Urothelium cell line (cell line): ENCODE results near the gene H2AZ2.
A peak's percentile ranks its signal among the peaks of the same experiment; 100 is the strongest.
"Not testable (repeated sequence)": the region's sequence is repeated elsewhere in the genome, so short reads cannot be mapped to it uniquely, and the experiment has no call there.

ENCODE experiments used
- DNase-seq: peaks from one replicate; pipeline ENCODE4 v3.0.0; 2011; ENCODE audit warnings: low spot score, mixed read lengths
- FAIRE-seq: peaks from 2 replicates; lab custom pipeline; 2011; peaks lifted over from hg19 to GRCh38; lab: Jason Lieb, UNC

The H2AZ2 gene

DNA sequence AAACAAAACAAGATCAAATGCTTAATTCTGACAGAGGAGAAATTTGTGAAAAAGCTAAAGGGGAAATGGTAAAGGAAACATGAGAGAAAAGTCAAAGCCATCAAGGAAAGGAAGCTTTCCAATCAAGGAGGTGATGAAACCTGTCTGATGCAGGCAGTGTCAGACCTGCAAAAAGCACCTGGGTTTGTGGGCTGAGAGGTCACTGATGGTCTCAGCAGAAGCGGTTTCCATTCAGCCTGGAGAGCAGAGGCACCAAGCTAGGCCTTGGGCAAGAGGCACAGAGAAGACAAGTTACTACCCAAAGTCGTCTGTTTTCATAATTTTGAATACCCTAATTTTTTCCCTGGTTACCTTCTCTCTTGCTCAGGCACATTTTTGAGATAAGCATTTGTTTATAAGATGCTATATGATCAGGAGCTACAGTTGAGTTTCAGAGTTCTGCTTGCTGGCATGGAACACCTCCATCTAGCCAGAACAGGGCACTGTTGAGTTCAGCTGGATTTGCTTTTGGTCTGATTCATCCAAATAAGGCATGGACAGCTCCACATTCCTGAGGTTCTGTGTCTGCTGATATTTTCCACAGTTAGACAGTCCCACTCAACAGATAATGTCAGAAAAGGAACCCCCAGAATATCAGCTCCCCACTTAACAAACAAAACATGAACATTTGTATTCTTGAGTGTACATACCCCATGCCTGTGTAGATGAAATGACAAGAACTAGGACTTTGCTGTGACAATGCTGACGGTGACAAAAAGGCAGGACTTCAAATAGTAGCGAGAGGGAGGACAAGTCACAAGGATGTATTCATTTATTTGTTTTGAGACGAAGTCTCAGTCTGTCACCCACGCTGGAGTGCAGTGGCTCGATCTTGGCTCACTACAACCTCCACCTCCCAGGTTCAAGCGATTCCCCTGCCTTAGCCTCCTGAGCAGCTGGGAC is 56.3 kb downstream of the H2AZ2 start:
- no peak for FAIRE-seq
- no peak for DNase-seq

DNA sequence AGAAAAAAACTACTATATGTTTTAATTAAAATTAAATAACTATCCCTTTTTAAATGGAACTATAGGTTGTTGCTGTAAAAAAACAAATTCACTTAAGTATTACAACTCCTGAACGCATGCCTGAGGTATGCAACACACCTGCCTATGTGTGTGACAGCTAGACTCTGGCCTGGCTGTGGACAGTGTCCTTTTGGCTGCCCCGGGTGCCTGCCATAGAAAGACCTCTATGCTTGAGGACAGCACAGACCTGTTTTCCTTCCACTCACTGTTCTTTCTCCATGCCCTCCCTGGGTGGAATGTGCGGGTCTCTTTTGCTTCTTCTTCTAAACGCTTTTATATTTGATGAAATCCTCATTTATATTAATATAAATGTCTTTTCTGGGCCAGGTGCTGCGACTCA is 57.9 kb downstream of the H2AZ2 start:
- DNase-seq (no peak), FAIRE-seq (no peak)

DNA sequence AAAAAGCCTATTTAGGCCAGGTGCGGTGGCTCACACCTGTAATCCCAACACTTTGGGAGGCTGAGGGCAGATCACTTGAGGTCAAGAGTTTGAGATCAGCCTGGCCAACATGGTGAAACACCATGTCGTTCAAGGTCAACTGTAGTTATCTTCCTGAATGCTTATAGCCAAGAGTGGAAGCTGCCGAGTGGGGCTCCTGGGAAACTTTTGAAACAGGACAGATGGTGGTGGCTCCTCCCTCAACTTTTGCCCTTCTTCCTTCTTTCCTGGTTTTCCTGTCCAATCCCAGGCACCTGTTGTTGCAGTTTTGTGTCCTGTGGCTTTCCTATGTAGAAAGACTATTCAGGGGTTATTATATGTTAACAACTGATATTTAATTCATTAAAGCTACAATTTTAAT is 60.1 kb downstream of the H2AZ2 start:
- DNase-seq: no peak
- FAIRE-seq: no peak

DNA sequence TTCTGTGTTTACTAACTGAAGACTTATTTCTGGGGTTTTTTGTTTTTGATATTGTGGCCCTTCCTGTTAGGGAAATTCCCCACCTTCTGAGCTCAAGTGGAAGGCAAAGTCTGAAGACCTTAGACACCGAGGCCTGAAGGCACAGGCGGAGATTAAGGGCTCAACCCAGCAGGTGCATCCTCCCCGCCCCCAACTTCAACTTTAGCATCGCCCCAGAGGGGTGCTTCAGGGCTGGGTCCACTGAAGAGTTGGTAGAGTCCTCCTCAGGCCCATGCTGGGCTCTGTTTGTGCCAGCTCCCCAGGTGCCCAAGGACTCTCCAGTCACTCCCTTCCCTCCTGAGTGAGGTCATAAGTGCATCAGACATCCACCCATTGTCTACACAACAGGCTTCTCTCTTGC is 60.8 kb downstream of the H2AZ2 start:
- FAIRE-seq: no peak

DNA sequence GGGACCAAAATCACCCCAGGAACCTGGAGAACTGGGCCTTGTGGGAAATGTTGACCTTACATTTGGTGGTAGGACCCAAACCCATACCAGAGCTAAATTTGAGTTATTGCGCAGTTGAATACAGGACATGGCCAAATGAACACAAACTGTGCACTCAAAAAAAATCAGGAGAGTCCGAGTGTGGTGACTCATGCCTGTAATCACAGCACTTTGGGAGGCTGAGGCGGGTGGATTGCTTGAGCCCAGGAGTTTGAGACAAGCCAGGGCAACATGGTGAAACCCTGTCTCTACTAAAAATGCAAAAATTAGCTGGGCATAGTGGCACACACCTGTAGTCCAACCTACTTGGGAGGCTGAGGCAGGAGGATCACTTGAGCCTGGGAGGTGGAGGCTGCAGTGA is 62.7 kb downstream of the H2AZ2 start:
- DNase-seq, FAIRE-seq: not testable (repeated sequence)

More for the DNA sequence above, 60.8 kb downstream of the H2AZ2 start:
- DNase-seq: no peak

DNA sequence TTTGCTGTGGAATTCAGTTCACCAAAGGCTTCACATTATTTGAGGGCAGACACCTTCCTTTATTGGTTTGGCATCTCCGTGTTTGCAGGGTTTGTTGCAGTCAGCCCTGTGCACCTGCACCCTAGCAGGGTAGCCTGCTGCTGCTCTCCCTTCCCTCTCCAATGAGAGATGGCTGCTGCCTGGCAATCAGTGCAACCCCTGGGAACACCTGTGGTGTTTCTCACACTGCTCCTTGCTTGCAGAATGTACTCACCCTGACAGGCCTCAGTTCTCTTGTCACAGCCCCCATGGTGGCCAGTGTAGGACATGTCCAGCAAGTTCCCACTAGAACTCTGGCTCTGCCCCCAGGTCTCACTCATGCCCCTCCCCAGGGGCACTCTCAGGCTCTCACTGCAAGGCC is 63.5 kb downstream of the H2AZ2 start:
- FAIRE-seq (peak; percentile 79), DNase-seq (no peak)

DNA sequence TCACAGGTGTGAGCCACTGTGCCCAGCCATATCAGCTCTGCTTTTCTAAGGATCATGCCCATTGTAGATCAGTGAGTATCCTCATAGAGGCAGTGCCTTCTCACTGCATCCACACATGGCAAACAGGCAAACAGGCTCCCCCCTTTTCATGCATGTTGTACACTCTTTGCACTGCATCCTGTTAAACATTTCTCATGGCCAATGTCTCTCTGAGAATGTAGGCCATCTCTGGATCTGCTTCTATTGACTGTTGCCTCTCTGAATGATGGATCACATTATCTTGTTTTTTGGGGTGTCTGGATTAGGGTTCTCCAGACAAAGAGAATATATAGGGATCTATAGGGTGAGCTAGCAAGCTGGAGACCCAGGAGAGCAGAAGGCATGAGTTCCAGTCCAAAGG is 64.5 kb downstream of the H2AZ2 start:
- peak; percentile 13 for FAIRE-seq
- no peak for DNase-seq

DNA sequence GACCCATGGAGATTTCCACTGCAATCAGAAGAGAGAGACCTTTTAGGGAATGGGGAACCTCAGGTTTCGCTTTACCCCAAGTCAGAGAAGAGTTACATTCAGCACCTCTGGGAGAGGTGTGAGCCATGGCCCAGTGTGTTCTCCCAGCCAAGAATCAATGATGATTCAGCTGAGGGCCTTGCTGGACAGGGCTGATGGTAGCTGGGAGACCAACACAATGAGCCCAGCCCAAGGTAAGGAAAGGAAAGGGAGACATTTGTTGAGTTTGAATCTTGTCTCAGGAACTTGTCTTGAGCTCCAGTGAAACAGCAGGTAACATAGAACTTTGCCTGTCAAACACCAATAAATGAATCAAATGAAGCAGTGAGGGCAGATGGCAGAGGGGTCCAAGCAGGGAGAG is 65.4 kb downstream of the H2AZ2 start:
- no peak for DNase-seq
- FAIRE-seq: no peak
